Upper lobe of right lung (tissue), 1 donor: Measurements from ENCODE around the gene NTPCR. TPM values are rescaled to one million over a fixed set of nuclear protein-coding genes. Genes with fewer than 3 reads are reported as not detected.

Experiments
- ATAC-seq: fragments of 200-7000 bp; cut with Tn5 transposase; one replicate; pipeline ENCODE4 v1.9.1; 2020; ENCODE audit warnings: mild to moderate bottlenecking, moderate library complexity
- DNase-seq: peaks from one replicate; pipeline ENCODE4 v3.0.0-alpha.2; 2020
- H3K27ac ChIP-seq: fragments of 200-600 bp; one replicate; pipeline ENCODE4 v1.8.0; 2022
- H3K27me3 ChIP-seq: fragments of 200-600 bp; one replicate; pipeline ENCODE4 v1.8.0; 2022; ENCODE audit warnings: mild to moderate bottlenecking
- H3K36me3 ChIP-seq: fragments of 200-600 bp; one replicate; pipeline ENCODE4 v1.8.0; 2022
- H3K4me1 ChIP-seq: fragments of 200-600 bp; one replicate; pipeline ENCODE4 v1.8.0; 2022
- H3K4me3 ChIP-seq: fragments of 200-600 bp; one replicate; pipeline ENCODE4 v1.8.0; 2022; ENCODE audit warnings: mild to moderate bottlenecking
- H3K9me3 ChIP-seq: fragments of 200-600 bp; one replicate; pipeline ENCODE4 v1.8.0; 2022
- intact Hi-C: fragments of 100-400 bp; cut with DNase I; formaldehyde crosslinking; loops from one replicate; pipeline ENCODE4 v1.11.0; 2022
- total RNA-seq: library from RNA; stranded (reverse); fragmentation: NEBNext Ultra II Directional; extraction: Animal tissue kit (Norgen Biotek cat#: 25700); gene quantifications from one replicate; pipeline ENCODE4 v1.2.1, GENCODE V29; 2021
- TF ChIP-seq, protein P1 (sequence below): fragments of 200-600 bp; IDR thresholded peaks from one replicate; pipeline ENCODE4 v1.8.0; 2022; ENCODE audit warnings: antibody characterized with exemption
- donor health status: DM: no; HTN: yes; CAD: no; lungs with severe emphysema.

The NTPCR gene
- total RNA-seq, 1 donor from 2014 or later, result 28.7 TPM

DNA sequence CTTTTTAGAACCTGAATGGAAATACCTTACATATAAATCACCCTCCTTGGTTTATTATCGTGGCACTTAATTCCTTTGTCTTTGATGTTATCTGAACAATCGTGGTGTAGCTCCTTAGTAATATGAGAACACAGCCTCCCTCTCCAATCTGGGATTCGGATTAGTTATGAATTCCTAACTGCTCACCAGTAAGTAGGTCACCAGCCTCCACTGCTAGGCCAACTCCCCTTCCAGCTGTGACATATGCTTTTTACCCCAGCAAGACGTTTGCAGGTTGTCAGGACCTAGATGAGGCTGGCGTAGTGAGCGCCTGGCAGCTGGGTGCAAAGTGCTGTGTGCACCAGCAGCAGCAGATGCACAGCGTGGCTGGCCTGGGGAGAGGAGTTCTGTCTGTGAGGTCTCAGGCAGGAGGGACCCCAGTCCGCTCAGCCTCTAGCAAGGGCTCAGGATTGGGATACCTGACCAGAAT lies 38.2 kb downstream of the NTPCR start:
- Histone ChIP-seq H3K9me3 (no peaks in the 10 kb centered on the region), H3K36me3 (no peaks in the 10 kb centered on the region), H3K4me3 (no peak overlapping the region), H3K27ac (no peak overlapping the region), H3K27me3 (no peaks in the 10 kb centered on the region), H3K4me1 (no peaks in the 10 kb centered on the region)
- TF ChIP-seq, protein P1, sequence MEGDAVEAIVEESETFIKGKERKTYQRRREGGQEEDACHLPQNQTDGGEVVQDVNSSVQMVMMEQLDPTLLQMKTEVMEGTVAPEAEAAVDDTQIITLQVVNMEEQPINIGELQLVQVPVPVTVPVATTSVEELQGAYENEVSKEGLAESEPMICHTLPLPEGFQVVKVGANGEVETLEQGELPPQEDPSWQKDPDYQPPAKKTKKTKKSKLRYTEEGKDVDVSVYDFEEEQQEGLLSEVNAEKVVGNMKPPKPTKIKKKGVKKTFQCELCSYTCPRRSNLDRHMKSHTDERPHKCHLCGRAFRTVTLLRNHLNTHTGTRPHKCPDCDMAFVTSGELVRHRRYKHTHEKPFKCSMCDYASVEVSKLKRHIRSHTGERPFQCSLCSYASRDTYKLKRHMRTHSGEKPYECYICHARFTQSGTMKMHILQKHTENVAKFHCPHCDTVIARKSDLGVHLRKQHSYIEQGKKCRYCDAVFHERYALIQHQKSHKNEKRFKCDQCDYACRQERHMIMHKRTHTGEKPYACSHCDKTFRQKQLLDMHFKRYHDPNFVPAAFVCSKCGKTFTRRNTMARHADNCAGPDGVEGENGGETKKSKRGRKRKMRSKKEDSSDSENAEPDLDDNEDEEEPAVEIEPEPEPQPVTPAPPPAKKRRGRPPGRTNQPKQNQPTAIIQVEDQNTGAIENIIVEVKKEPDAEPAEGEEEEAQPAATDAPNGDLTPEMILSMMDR, result no peak
- intact Hi-C loops, result no loop called here
- ATAC-seq (no peak), DNase-seq (no peak)

DNA sequence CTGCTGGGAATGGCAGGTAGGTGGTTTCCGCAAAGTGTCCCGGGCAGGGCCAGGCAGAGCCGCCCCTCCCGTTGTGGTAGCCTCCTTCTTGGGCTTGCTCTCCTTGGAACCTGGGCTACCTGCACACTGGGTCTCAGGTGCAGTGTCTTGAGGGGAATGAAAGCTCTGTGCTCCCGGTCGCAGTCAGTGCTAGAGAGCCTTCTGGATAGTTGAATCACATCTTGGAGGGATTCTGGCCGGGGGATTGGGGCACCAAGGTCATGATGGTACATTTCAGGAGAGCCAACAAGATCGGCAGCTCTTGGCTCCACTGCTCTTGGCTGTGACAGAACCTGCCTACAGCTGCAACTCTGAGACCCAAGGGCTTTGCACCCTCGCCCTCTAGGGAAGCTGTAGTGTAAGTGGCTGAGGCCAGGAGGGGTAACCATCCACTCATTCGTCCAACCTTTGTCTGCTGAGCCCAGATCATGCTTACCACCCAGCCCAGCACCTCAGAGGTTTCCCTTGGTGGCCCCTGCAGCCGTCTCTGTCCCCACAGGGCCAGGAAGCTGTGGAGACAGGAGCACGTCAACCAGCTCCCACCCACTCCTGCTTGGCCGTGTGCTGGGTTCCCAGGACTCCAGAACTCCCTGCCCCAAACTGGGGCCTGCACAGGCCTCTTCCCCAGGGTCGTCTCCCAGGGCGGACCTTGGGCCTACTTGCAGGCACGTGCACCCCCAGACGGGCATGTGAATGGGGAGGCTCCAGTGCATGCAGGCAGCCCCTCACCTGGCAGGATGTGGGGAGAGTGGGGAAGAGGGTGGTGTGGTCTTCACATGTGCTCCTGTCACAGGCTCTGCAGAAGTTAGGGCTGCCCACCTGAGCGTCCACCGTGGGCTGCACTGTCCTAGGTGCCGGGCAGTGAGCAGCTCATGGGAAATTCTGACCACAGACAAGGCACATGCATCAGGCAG lies 40.0 kb downstream of the NTPCR start:
- intact Hi-C loops, result no loop called here
- TF ChIP-seq, protein P1, result no peak
- ATAC-seq, result peak; percentile 6

DNA sequence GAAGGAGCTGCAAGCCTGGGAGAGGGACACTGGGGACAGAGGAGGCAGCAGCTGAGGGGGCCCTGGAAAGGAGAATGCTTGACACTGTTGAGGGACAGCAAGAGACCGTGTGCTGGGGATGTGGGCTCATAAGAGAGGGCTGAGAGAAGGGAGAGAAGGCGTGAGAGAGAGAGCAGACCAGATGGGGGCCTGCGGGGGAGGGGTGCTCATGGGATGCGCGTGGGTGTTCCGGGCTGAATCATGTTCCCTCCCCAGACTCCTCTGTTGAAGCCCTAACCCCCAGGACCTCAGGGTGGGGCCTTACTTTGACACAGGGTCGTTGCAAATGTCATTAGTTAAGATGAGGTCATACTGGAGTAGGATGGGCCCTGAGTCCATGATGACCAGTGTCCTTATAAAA lies 40.8 kb downstream of the NTPCR start:
- ATAC-seq, result peak; percentile 8
- TF ChIP-seq, protein P1, result no peak
- no peak overlapping the region for H3K4me3 ChIP-seq
- intact Hi-C loops, result no loop called here
- no peak for DNase-seq
- H3K36me3 ChIP-seq, result no peaks in the 10 kb centered on the region
- no peaks in the 10 kb centered on the region for H3K4me1 ChIP-seq
- H3K9me3 ChIP-seq, result no peaks in the 10 kb centered on the region
- H3K27ac ChIP-seq, result no peak overlapping the region
- no peaks in the 10 kb centered on the region for H3K27me3 ChIP-seq

More for the DNA sequence above, 40.0 kb downstream of the NTPCR start:
- DNase-seq, result no peak
- H3K4me1 ChIP-seq, result no peaks in the 10 kb centered on the region
- no peaks in the 10 kb centered on the region for H3K36me3 ChIP-seq
- no peak overlapping the region for H3K4me3 ChIP-seq
- H3K27me3 ChIP-seq, result no peaks in the 10 kb centered on the region
- H3K27ac ChIP-seq, result no peak overlapping the region
- no peaks in the 10 kb centered on the region for H3K9me3 ChIP-seq

DNA sequence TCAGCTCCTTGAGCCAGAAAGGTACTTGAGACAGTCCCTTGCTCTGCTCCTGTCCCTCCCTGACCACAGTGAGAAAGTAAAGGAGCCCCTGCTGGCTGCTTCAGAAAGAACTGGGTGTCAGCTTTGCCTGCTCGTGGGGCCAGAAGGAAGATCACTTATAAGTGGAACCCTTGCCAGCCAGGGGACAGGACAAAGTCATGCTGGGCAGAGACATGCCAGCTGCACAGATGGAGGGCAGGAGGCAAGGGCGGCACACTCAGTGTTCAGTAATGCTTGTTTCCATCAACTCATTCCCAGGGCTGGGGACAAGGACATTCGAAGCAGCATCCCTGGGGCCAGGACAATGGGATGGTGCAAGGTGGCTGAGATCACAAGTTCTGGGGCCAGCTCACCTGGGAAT lies 41.8 kb downstream of the NTPCR start:
- intact Hi-C loops, result no loop called here
- Histone ChIP-seq H3K27ac (no peak overlapping the region), H3K36me3 (peaks cover 1% of the 10 kb centered on the region), H3K27me3 (no peaks in the 10 kb centered on the region), H3K4me3 (no peak overlapping the region), H3K9me3 (no peaks in the 10 kb centered on the region), H3K4me1 (no peaks in the 10 kb centered on the region)
- TF ChIP-seq, protein P1, result no peak
- ATAC-seq, result no peak
- DNase-seq, result no peak

DNA sequence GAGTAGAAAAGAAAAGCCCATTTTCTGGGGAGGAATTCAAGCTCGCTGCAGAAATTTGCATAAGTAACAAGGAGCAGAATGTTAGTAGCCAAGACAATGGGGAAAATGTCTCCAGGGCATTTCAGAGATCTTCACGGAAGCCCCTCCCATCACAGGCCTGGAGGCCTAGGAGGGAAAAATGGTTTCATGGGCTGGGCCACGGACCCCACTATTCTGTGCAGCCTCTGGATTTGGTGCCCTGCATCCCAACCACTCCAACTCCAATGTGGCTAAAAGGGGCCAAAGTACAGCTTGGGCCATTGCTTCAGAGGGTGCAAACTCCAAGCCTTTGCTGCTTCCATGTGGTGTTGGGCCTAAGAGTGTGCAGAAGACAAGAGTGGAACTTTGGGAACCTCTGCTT lies 43.1 kb downstream of the NTPCR start:
- Histone ChIP-seq H3K9me3 (no peaks in the 10 kb centered on the region), H3K27me3 (no peaks in the 10 kb centered on the region), H3K27ac (no peak overlapping the region), H3K4me1 (no peaks in the 10 kb centered on the region), H3K4me3 (no peak overlapping the region), H3K36me3 (peaks cover 5% of the 10 kb centered on the region)
- ATAC-seq (no peak), DNase-seq (no peak)
- TF ChIP-seq, protein P1, result no peak
- intact Hi-C loops, result no loop called here
